Measurements from ENCODE around the gene TRIM36.

GRCh38 chr5:115151208-115151805, 18.4 kb downstream of the TRIM36 start:
- TF ChIP-seq, protein P1, sequence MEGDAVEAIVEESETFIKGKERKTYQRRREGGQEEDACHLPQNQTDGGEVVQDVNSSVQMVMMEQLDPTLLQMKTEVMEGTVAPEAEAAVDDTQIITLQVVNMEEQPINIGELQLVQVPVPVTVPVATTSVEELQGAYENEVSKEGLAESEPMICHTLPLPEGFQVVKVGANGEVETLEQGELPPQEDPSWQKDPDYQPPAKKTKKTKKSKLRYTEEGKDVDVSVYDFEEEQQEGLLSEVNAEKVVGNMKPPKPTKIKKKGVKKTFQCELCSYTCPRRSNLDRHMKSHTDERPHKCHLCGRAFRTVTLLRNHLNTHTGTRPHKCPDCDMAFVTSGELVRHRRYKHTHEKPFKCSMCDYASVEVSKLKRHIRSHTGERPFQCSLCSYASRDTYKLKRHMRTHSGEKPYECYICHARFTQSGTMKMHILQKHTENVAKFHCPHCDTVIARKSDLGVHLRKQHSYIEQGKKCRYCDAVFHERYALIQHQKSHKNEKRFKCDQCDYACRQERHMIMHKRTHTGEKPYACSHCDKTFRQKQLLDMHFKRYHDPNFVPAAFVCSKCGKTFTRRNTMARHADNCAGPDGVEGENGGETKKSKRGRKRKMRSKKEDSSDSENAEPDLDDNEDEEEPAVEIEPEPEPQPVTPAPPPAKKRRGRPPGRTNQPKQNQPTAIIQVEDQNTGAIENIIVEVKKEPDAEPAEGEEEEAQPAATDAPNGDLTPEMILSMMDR (conservative IDR thresholded peaks at IDR 0.05; ENCODE audit: low read length) = no peak
- TF ChIP-seq EZH2phosphoT487 (IDR thresholded peaks at IDR 0.05; ENCODE audit: borderline replicate concordance) = no peak

All from Loucy (cell line).